ENCODE results near the gene XRRA1. TPM values are rescaled to one million over a fixed set of nuclear protein-coding genes. Genes with fewer than 3 reads are reported as not detected.
"Not testable (repeated sequence)": the region's sequence is repeated elsewhere in the genome, so short reads cannot be mapped to it uniquely, and the experiment has no call there.

XRRA1 gene
- total RNA-seq, 1 experiment from 2014 or later, result 10.0 TPM

- DNase-seq (ENCODE audit: low read depth), result no peak
Measured at GRCh38 chr11:74895340-74896116, 53.4 kb downstream of the XRRA1 start.

GRCh38 chr11:74893015-74893414 lies 55.9 kb downstream of the XRRA1 start:
- not testable (repeated sequence) for DNase-seq (ENCODE audit: low read depth)

- no peak for DNase-seq (ENCODE audit: low read depth)
Measured at GRCh38 chr11:74877132-74877531, 71.8 kb downstream of the XRRA1 start.

- DNase-seq (ENCODE audit: low read depth), result no peak
Measured at GRCh38 chr11:74871037-74871436, 77.9 kb downstream of the XRRA1 start.

GRCh38 chr11:74870485-74870884 lies 78.4 kb downstream of the XRRA1 start:
- no peak for DNase-seq (ENCODE audit: low read depth)

- no peak for DNase-seq (ENCODE audit: low read depth)
Measured at GRCh38 chr11:74866557-74866956, 82.3 kb downstream of the XRRA1 start.

GRCh38 chr11:74863410-74863809 lies 85.5 kb downstream of the XRRA1 start:
- no peak for DNase-seq (ENCODE audit: low read depth)

- DNase-seq (ENCODE audit: low read depth), result no peak
Measured at GRCh38 chr11:74860743-74861142, 88.1 kb downstream of the XRRA1 start.

- DNase-seq (ENCODE audit: low read depth), result no peak
Measured at GRCh38 chr11:74853223-74853622, 95.7 kb downstream of the XRRA1 start.

GRCh38 chr11:74849525-74850391 lies 99.1 kb downstream of the XRRA1 start:
- DNase-seq (ENCODE audit: low read depth), result peak; percentile 80

- DNase-seq (ENCODE audit: low read depth), result no peak
Measured at GRCh38 chr11:74847895-74848294, 101.0 kb downstream of the XRRA1 start.

- no peak for DNase-seq (ENCODE audit: low read depth)
Measured at GRCh38 chr11:74847395-74847794, 101.5 kb downstream of the XRRA1 start.

- DNase-seq (ENCODE audit: low read depth), result no peak
Measured at GRCh38 chr11:74846770-74847169, 102.1 kb downstream of the XRRA1 start.

GRCh38 chr11:74845978-74846517 lies 102.8 kb downstream of the XRRA1 start:
- no peak for DNase-seq (ENCODE audit: low read depth)

GRCh38 chr11:74844865-74845264 lies 104.0 kb downstream of the XRRA1 start:
- no peak for DNase-seq (ENCODE audit: low read depth)

GRCh38 chr11:74844072-74844471 lies 104.8 kb downstream of the XRRA1 start:
- no peak for DNase-seq (ENCODE audit: low read depth)

- no peak for DNase-seq (ENCODE audit: low read depth)
Measured at GRCh38 chr11:74842967-74843366, 105.9 kb downstream of the XRRA1 start.

- DNase-seq (ENCODE audit: low read depth), result no peak
Measured at GRCh38 chr11:74840486-74840885, 108.4 kb downstream of the XRRA1 start.

- no peak for DNase-seq (ENCODE audit: low read depth)
Measured at GRCh38 chr11:74839971-74840370, 108.9 kb downstream of the XRRA1 start.

GRCh38 chr11:74839446-74839845 lies 109.4 kb downstream of the XRRA1 start:
- no peak for DNase-seq (ENCODE audit: low read depth)

- DNase-seq (ENCODE audit: low read depth), result no peak
Measured at GRCh38 chr11:74838188-74838587, 110.7 kb downstream of the XRRA1 start.

- DNase-seq (ENCODE audit: low read depth), result no peak
Measured at GRCh38 chr11:74837191-74837590, 111.7 kb downstream of the XRRA1 start.

- no peak for DNase-seq (ENCODE audit: low read depth)
Measured at GRCh38 chr11:74826901-74827300, 122.0 kb downstream of the XRRA1 start.
